Activated naive CD8-positive, alpha-beta T cell (primary cell): ENCODE measurements around the gene GNAT1.

Experiments used
- H3K27ac Mint-ChIP-seq: one replicate; pipeline ENCODE4 v1.8.0; 2021; ENCODE audit warnings: mixed read lengths
- H3K27me3 Mint-ChIP-seq: one replicate; pipeline ENCODE4 v1.8.0; 2021; ENCODE audit warnings: mixed read lengths
- H3K36me3 Mint-ChIP-seq: one replicate; pipeline ENCODE4 v1.8.0; 2021; ENCODE audit warnings: mixed read lengths
- H3K4me1 Mint-ChIP-seq: one replicate; pipeline ENCODE4 v1.8.0; 2021; ENCODE audit warnings: low read depth, mixed read lengths
- H3K4me3 Mint-ChIP-seq: one replicate; pipeline ENCODE4 v1.8.0; 2021; ENCODE audit warnings: mild to moderate bottlenecking, mixed read lengths
- H3K9me3 Mint-ChIP-seq: one replicate; pipeline ENCODE4 v1.8.0; 2021; ENCODE audit warnings: low read depth, mixed read lengths

The GNAT1 gene

DNA sequence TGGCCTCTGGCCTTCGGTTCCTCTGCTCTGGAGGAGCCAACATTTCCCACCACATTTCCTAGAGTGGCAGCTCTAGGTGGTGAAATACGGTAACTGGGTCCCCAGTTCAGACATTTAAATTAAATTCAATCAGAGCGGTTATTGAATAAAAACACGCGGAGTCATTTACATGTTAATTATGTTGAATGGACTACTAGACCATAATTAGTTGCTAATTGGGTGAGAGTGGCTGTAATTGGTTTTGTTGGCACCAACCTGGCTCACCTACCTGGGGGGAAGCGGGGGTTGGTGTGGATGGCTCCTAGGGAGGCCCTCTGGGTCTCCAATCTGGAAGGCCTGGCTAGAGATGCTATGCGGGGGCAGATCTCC, 23.6 kb upstream of the GNAT1 start:
- Mint-ChIP-seq H3K36me3 (no peaks in the 10 kb centered on the region), H3K27me3 (no peaks in the 10 kb centered on the region), H3K4me1 (no peaks in the 10 kb centered on the region), H3K27ac (no peak overlapping the region), H3K9me3 (no peaks in the 10 kb centered on the region), H3K4me3 (no peak overlapping the region)

DNA sequence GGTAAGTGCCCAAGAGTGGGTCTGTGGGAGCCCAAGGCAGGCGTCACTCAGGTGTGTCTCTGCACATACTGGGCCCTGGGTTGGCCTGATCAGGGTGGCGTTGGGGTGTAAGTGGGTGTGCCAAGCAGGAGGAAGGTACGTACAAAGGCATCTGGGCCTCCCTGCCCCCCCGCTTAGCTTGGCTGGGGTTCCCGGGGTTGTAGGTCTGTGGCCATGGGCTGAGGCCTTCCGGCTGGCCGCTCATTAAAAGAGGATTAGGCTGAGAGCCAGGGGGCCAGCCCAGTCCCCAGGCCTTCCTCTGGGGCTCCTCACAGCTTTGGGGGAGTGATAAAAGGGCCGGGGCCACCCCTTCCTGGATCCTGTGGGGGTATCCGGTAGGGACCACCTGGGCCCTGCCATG, 23.0 kb upstream of the GNAT1 start:
- no peaks in the 10 kb centered on the region for H3K9me3 Mint-ChIP-seq
- no peak overlapping the region for H3K27ac Mint-ChIP-seq
- H3K4me3 Mint-ChIP-seq: no peak overlapping the region
- H3K27me3 Mint-ChIP-seq: no peaks in the 10 kb centered on the region
- peaks cover under 1% of the 10 kb centered on the region for H3K4me1 Mint-ChIP-seq
- no peaks in the 10 kb centered on the region for H3K36me3 Mint-ChIP-seq

DNA sequence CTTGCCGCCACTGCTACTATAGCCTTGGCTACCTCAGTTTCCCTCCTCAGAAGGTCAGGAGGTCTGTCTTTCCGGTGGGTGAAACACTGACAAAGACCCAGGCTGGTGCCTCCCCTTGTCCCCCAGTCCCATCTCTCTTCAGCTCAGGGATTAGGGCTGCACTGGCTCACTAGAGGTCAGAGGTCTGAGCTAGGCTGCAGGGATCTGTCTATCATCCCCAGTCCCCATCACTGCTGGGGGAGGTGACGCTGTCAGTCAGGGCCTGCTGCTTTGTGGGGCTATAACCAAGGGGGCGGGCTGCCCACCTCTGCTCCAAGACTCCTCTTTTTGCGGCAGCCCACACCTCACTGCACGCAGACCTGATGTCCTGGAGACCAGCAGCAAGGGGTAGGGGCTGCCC, 22.6 kb upstream of the GNAT1 start:
- no peak overlapping the region for H3K4me3 Mint-ChIP-seq
- no peak overlapping the region for H3K27ac Mint-ChIP-seq

GRCh38 chr3:50169232-50169832, 22.1 kb upstream of the GNAT1 start:
- Mint-ChIP-seq H3K4me1 (peaks cover 2% of the 10 kb centered on the region), H3K27me3 (no peaks in the 10 kb centered on the region), H3K9me3 (no peaks in the 10 kb centered on the region), H3K36me3 (no peaks in the 10 kb centered on the region), H3K27ac (no peak overlapping the region), H3K4me3 (no peak overlapping the region)

More for the DNA sequence above, 22.6 kb upstream of the GNAT1 start:
- H3K9me3 Mint-ChIP-seq: no peaks in the 10 kb centered on the region
- H3K4me1 Mint-ChIP-seq: peaks cover 2% of the 10 kb centered on the region
- no peaks in the 10 kb centered on the region for H3K27me3 Mint-ChIP-seq
- no peaks in the 10 kb centered on the region for H3K36me3 Mint-ChIP-seq

DNA sequence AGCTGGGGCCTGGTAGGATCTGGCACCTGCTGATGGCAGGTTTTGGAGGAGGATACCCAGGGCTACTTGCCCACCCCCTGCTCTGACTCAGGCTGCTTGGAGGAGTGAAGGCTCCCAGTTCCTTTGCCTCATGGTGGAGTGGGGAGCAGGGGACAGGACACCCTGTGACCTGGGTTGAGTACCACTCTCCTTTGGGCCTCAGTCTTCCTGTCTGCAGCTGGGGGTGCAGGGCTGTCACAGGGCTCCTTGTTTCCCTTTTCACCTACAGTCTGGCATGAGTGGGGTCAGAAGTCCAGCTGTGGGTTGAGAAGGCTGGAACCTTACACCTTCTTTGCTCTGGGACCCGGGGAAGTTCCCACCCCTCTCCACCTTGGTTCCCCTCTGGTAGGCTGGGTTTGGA, 21.6 kb upstream of the GNAT1 start:
- Mint-ChIP-seq H3K27ac (no peak overlapping the region), H3K36me3 (no peaks in the 10 kb centered on the region), H3K9me3 (no peaks in the 10 kb centered on the region), H3K4me1 (peaks cover 2% of the 10 kb centered on the region), H3K27me3 (no peaks in the 10 kb centered on the region), H3K4me3 (no peak overlapping the region)

DNA sequence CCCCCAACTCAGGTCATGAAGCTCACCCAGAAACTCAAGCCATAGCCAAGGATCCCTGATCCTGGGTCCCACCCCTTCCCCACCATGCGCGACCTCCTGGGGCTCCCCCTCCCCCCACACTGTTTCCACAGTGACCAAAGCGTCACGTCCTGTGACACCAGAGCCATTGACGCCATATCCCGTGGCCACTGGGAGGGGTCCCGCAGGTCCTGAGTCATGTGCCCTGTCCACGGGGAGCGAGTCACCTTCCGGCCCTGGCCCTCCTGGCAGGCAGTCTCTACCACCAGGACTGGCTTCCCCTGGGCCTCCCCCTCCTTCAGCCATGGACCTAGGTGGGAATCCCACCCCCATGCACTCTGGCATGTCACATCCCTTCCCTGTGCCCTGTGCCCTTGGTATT, 20.7 kb upstream of the GNAT1 start:
- H3K4me1 Mint-ChIP-seq: peaks cover 2% of the 10 kb centered on the region
- no peak overlapping the region for H3K27ac Mint-ChIP-seq
- no peaks in the 10 kb centered on the region for H3K36me3 Mint-ChIP-seq
- no peak overlapping the region for H3K4me3 Mint-ChIP-seq
- no peaks in the 10 kb centered on the region for H3K9me3 Mint-ChIP-seq
- no peaks in the 10 kb centered on the region for H3K27me3 Mint-ChIP-seq

- Mint-ChIP-seq H3K27ac (no peak overlapping the region), H3K9me3 (no peaks in the 10 kb centered on the region), H3K27me3 (no peaks in the 10 kb centered on the region), H3K4me3 (no peak overlapping the region), H3K36me3 (no peaks in the 10 kb centered on the region), H3K4me1 (peaks cover 2% of the 10 kb centered on the region)
Observed at GRCh38 chr3:50171540-50172301, 19.7 kb upstream of the GNAT1 start.

DNA sequence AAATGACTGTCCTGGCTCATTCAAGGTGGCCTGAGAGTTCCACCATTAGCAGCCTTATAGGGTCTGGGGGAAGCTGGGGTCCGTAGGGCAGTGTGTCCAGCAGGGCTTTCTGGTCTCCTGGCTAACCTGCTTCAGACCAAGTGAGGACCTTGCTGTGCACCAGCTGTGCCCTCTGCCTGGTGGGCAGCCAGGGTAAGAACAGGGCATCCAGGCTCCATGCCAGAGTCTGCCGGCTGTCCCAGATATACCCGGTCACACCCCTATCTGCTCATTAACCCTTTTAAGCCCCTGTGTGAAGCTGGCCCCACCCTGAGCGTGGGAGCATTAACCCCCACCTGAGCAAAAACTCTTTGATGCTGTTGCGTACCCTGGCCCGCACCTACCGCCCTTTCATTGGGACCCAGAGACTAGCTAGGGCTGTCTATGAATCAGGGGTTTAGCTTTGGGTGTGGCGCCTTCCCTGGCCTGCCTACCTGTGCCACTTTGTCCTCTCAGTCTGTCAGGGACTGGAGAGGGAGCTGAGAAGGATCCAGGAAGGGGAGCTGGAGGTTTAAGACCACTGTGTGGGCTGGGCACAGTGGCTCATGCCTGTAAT, 18.7 kb upstream of the GNAT1 start:
- no peak overlapping the region for H3K4me3 Mint-ChIP-seq
- no peaks in the 10 kb centered on the region for H3K27me3 Mint-ChIP-seq
- no peaks in the 10 kb centered on the region for H3K9me3 Mint-ChIP-seq
- no peak overlapping the region for H3K27ac Mint-ChIP-seq
- H3K4me1 Mint-ChIP-seq: peaks cover 2% of the 10 kb centered on the region
- H3K36me3 Mint-ChIP-seq: no peaks in the 10 kb centered on the region

GRCh38 chr3:50173685-50174516, 17.5 kb upstream of the GNAT1 start:
- Mint-ChIP-seq H3K4me3 (no peak overlapping the region), H3K36me3 (no peaks in the 10 kb centered on the region), H3K4me1 (peaks cover 2% of the 10 kb centered on the region), H3K27ac (no peak overlapping the region), H3K9me3 (no peaks in the 10 kb centered on the region), H3K27me3 (no peaks in the 10 kb centered on the region)

DNA sequence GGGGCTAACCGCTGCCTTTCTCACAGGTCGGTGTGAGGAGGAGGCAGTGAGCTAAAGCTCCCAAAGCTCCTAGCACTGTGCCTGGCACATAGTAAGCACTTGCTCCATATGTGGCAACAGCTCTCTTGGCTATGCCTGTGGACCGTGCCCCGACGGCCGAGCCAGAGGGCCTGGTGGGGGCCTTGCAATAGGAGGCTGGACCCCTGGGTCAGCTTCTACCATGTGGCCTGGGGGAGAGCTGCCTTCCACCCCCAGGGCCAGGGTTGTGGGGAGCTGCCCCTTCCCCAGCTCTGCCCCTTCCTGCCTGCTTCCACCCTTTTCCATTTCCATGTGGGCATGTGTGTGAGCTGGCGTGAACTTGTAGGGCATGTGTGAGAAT, 16.9 kb upstream of the GNAT1 start:
- Mint-ChIP-seq H3K4me1 (peaks cover 2% of the 10 kb centered on the region), H3K27ac (no peak overlapping the region), H3K27me3 (no peaks in the 10 kb centered on the region), H3K9me3 (no peaks in the 10 kb centered on the region), H3K36me3 (no peaks in the 10 kb centered on the region), H3K4me3 (no peak overlapping the region)

- H3K4me1 Mint-ChIP-seq: peaks cover 2% of the 10 kb centered on the region
- no peak overlapping the region for H3K4me3 Mint-ChIP-seq
- no peaks in the 10 kb centered on the region for H3K9me3 Mint-ChIP-seq
- no peaks in the 10 kb centered on the region for H3K36me3 Mint-ChIP-seq
- H3K27ac Mint-ChIP-seq: no peak overlapping the region
- no peaks in the 10 kb centered on the region for H3K27me3 Mint-ChIP-seq
Observed at GRCh38 chr3:50174947-50175524, 16.4 kb upstream of the GNAT1 start.

GRCh38 chr3:50177346-50177745, 14.1 kb upstream of the GNAT1 start:
- peaks cover 2% of the 10 kb centered on the region for H3K4me1 Mint-ChIP-seq
- H3K4me3 Mint-ChIP-seq: no peak overlapping the region
- H3K36me3 Mint-ChIP-seq: no peaks in the 10 kb centered on the region
- no peaks in the 10 kb centered on the region for H3K9me3 Mint-ChIP-seq
- H3K27ac Mint-ChIP-seq: no peak overlapping the region
- no peaks in the 10 kb centered on the region for H3K27me3 Mint-ChIP-seq

DNA sequence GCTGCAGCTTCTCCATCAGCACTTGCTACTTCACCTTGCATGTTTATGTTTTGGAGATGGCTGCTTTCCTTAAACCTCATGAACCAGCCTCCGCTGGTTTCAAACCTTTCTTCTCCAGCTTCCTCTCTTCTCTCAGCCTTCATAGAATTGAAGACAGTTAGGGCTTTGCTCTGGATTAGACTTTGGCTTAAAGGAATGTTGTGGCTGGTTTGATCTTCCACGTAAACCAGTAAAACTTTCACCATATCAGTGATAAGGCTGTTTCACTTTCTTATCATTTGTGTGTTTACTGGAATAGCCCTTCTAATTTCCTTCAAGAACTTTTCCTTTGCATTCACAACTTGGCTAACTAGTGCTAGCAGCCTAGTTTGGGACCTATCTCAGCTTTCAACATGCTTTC, 11.7 kb upstream of the GNAT1 start:
- H3K9me3 Mint-ChIP-seq: no peaks in the 10 kb centered on the region
- H3K27ac Mint-ChIP-seq: no peak overlapping the region
- no peaks in the 10 kb centered on the region for H3K4me1 Mint-ChIP-seq
- H3K4me3 Mint-ChIP-seq: no peak overlapping the region
- no peaks in the 10 kb centered on the region for H3K36me3 Mint-ChIP-seq
- H3K27me3 Mint-ChIP-seq: no peaks in the 10 kb centered on the region

DNA sequence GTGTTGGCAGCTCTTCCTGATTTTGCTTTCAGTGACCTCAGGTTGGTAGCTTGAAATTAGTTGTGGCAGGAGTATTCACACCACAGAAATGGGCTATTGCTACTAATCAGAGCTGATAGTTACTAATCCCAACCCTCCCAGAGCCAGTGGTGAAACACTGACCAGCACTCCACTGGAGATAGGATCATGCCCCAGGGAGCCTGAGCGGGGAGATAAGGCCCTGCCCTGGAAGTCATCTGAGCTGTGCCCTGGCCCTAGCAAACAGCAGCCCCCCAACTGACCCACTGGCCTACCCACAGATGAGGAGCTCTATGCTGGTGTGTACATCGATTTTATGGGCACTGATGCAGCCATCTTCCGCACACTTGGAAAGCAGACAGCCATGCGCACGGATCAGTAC, 9.4 kb upstream of the GNAT1 start:
- no peak overlapping the region for H3K27ac Mint-ChIP-seq
- no peaks in the 10 kb centered on the region for H3K4me1 Mint-ChIP-seq
- no peaks in the 10 kb centered on the region for H3K27me3 Mint-ChIP-seq
- H3K36me3 Mint-ChIP-seq: no peaks in the 10 kb centered on the region
- no peaks in the 10 kb centered on the region for H3K9me3 Mint-ChIP-seq
- H3K4me3 Mint-ChIP-seq: no peak overlapping the region
